OCI-LY7 (cell line): ENCODE results near the gene MAN1C1.

ENCODE experiments used
- EZH2phosphoT487 ChIP-seq: fragments of 200-600 bp; sonication (generic); IDR thresholded peaks from 2 replicates; pipeline ENCODE4 v1.6.1; 2018; ENCODE audit warnings: low read depth, borderline replicate concordance, mild to moderate bottlenecking, mixed run types, antibody characterized with exemption, low read length, moderate library complexity, mixed read lengths
- TF ChIP-seq, protein P1 (sequence below): fragments of 200-600 bp; sonication (generic); conservative IDR thresholded peaks from 2 replicates; pipeline ENCODE4 v1.5.1; 2014; ENCODE audit warnings: mild to moderate bottlenecking, antibody characterized with exemption, low read length, moderate library complexity, mixed read lengths

DNA sequence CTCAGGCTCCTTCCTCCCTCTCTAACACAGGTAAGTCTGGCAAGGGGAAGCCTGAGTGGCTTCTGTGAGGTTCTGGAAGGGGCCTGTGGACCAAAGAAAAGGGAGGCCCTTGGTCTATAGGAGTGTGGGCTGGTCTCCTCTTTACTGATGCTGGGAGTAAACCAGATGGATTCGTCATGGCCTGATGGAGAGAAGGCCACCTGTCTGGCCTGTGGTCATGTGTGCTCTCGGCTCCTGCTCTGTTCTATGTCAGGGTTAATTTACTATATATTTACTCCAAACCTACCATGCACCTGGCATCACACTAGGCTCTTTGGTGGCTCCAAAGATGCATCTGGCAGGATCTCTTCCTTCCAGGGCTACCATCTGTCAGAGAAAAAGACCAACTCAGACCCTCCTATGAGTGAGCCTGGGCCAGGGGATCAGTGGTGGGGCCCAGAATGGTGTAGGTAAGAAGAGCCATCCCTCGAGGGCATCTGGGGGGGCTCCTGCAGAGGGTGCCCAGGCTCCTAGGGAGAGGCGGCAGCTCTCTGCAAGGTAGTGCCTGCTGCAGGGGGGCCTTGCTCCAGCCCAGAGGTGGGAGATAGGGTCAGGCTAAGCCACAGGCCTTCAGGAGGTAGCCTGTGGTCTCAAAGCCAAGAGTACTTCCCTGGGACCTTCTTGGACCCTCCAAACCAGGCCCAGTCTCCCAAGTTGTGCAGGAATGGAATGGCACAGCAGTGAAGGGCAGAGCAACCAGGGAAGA, 115.2 kb downstream of the MAN1C1 start:
- TF ChIP-seq, protein P1, sequence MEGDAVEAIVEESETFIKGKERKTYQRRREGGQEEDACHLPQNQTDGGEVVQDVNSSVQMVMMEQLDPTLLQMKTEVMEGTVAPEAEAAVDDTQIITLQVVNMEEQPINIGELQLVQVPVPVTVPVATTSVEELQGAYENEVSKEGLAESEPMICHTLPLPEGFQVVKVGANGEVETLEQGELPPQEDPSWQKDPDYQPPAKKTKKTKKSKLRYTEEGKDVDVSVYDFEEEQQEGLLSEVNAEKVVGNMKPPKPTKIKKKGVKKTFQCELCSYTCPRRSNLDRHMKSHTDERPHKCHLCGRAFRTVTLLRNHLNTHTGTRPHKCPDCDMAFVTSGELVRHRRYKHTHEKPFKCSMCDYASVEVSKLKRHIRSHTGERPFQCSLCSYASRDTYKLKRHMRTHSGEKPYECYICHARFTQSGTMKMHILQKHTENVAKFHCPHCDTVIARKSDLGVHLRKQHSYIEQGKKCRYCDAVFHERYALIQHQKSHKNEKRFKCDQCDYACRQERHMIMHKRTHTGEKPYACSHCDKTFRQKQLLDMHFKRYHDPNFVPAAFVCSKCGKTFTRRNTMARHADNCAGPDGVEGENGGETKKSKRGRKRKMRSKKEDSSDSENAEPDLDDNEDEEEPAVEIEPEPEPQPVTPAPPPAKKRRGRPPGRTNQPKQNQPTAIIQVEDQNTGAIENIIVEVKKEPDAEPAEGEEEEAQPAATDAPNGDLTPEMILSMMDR: no peak
- no peak for TF ChIP-seq EZH2phosphoT487
